GM19468 (cell line): ENCODE results near the gene CMPK2.

Experiments
- ATAC-seq: cut with Tn5 transposase; IDR thresholded peaks from one replicate; pipeline ENCODE4 v1.9.1; 2021; ENCODE audit warnings: mild to moderate bottlenecking, moderate library complexity, moderate number of reproducible peaks; ENCODE audit not compliant: unreplicated experiment; ENCODE audit errors: extremely low read depth

Gene CMPK2

DNA sequence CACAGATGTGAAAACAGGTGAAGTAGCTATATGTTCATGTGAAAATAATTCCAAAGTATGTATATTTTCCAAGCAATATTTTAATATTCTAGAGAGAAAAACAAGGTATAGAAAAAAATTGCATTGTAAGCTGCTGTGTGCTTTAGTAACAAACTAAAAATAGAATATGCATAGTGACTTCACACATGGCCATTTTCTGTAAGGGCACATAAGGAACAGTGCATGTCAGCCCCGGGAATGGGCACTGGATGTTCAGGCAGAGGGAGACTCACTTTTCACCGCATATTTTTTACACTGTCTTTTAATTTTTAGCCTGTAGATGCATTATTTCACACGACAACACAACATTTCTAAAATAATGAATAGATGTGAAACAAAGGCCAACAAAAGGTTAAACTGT lies 46.0 kb downstream of the CMPK2 start:
- ATAC-seq: no peak

DNA sequence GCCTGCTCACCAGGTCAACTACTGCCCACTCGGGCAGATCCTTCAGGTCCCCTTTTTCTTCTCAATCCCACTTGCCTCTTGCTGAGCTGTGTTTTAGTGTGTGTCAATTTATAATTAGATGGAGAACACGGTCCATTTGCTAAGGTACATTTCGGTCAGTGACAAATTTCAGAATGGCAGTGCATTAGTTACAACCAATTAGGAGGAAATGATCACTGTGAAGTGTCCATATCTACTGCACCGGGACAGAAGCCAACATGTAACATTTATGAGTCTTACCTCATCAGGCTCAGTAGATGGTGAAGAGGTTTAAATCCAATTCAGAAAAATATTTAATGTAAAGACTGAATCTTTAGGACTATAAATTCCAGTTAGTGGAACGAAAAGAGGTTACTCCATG lies 47.7 kb downstream of the CMPK2 start:
- ATAC-seq: no peak

DNA sequence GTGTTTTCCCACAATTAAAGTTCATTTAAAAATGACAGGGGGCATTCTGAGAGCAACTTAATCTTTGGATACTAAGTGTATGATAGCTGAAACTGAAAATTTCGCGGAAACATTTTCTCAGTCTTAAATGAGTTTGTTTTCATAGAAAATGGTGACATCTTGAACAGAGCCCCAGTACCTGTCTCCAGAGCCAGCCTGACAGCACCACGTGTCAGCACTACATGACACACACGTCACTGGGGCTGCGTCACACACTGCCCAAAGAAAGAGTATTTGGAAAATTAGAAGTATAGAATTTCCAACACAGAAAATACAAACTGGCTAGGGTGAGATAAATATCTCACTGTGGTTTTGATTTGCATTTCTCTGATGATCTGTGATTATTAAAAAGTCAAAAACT lies 50.8 kb downstream of the CMPK2 start:
- no peak for ATAC-seq

DNA sequence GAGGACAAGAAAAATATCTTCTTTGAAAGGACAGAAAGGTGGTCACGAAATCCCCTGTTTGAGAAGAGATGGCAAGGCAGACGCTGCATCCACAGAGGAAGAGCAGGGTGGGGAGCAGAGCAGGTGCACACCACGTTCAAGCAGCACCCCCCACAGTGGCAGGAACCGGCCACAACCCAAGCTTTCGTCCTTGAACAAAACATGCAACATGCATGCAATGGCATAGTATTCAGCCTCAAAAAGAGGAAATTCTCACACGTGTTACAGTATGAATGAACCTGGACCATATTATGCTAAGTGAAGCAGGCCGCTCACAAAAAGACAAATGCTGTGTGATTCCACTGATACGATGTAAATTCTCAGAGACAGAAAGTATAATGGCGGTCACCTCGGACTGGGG lies 51.4 kb downstream of the CMPK2 start:
- ATAC-seq: no peak

DNA sequence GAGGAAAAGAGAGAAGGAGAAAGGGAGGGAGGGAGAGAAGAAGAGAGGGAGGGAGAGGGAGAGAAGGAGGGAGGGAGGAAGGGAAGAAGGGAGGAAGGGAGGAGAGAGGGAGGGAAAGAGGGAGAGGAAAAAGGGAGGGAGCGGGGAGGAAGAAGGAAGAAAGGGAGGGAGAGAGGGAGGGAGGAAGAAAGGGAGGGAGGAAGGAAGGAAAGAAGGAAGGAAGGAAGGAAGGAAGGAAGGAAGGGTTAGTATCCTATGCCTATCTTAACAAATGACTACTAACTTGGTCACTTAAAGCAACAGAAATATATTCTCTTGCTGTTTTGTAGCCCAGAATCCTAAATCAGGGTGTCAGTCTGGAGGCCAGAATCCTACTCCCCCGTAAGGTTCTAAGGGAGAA lies 52.1 kb downstream of the CMPK2 start:
- no peak for ATAC-seq

DNA sequence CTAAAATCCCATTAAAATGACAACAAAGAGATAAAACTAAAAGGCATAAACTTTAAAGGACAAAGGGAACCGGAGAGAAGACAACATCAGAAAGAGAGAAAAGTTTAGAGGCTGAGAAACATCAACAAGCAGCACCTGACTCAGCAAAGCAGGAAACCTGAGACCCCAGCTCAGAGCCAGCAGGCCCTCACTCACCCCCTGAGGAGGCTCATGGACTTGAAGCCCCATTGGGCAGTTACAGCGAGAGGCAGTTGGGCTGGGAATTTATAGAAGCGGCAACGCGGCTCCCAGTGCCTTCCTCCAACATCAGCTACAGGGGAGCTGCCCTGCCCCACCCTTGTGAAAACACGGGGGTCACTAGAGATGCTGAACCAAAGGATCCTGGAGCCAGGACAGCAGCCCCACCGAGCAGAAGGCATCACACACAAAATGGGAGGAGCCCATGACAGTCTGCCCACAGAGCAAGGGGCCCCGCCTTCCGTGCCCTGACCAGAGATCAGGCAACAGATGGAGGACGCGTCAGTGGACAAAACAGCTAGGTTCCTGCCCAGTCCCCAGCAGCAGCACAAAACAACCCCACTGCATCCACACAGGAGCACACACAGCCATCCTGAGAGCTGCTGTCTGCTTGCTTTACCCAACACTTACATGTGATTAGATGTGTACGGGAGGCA lies 52.7 kb downstream of the CMPK2 start:
- no peak for ATAC-seq

DNA sequence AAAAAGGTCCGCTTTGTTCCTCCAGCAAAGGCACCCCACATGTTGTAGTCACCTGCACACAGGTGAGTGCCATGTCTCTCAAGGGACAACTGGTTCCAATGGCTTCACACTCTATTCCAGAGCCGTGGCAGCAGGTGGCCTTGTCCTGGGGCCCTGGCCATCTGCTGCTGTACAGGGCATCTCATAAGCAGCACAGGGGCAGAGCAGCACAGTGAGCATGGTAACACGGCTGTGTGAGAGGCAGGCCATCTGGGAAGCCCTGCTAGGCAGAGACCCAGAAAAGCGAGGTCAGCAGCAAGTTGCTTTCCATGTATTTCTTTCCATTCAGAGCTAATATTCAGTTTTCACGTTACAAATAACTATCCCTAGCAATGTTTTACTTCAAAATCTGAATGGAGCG lies 54.7 kb downstream of the CMPK2 start:
- ATAC-seq: no peak

DNA sequence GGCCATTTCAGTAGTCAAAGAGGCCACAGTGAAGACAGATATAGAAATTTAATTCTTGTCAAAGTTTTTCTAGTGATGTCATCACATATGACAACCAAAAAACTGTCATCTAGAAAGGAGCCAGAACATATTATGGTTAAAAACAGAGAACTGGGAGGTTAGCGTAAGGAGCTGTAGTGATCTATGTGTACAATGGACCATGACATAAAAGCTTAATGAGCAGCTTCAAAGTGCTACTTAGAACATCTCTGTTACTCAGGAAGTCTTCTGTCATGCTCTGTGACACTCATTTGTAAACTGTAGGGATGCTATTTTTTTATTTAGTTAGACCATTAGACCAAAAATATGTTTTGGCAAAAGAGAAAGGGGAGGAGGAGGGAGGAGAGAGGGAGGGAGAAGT lies 57.3 kb downstream of the CMPK2 start:
- ATAC-seq: no peak

DNA sequence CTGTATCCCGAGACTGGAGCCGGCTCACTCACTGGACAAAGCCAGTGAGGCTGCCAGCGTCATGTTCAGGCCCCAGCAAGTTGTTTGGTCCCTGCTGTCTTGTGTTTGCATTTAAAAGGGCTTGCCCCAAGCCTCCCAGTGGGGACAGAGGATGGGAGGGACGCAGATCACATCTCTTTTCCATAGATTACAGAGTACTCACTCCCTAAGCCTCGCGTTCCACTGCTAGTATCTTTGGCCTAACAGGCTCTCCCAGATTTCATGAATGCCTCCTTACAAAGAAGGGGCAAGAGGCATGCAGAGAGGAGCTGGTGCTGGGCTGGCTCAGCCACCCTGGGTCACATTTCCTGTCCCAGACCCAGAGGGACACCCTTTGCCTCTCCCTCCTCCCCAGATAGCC lies 59.1 kb downstream of the CMPK2 start:
- no peak for ATAC-seq

DNA sequence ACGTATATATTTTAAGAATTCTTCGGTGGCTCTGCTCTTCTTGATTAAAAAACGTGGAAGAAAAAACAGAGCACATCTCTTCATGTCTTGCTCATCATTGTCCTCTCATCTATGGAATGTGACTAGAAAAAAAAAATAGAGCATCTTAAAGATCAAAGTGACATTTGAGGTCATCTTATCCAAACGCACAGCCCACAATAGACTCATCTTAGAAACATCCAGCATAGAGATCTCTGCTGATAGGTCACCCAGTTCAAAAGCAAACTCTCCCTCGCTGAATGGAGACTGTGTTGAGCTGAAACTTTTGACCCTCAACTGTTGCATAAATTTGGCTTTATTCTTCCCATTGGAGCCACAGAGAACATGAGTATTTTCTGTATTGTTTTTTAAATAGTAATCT lies 65.2 kb downstream of the CMPK2 start:
- no peak for ATAC-seq
